AG04449 (cell line): ENCODE data around the gene PIK3R1.

Experiments
- CTCF ChIA-PET: fragments of 350-600 bp; formaldehyde crosslinking; extraction: SDS; loops from one replicate; lab custom pipeline; 2021; ENCODE audit warnings: antibody characterized with exemption; lab: Yijun Ruan, JAX
- POLR2A ChIA-PET: fragments of 400-600, 350-600 bp; formaldehyde crosslinking; extraction: SDS; loops from one replicate; lab custom pipeline; 2020; ENCODE audit warnings: antibody characterized with exemption, inconsistent platforms; lab: Yijun Ruan, JAX
- DNase-seq: peaks from one replicate; pipeline ENCODE4 v3.0.0-alpha.2; 2010; ENCODE audit warnings: low read depth, low spot score
- H3K4me3 ChIP-seq: 2 replicates; pipeline ENCODE4 v1.5.1; 2011; ENCODE audit warnings: low read depth, mild to moderate bottlenecking, control low read depth, low read length
- TF ChIP-seq, protein P1 (sequence below): IDR thresholded peaks from one replicate; pipeline ENCODE4 v1.5.1; 2011; ENCODE audit warnings: mild to moderate bottlenecking, moderate library complexity, low read length, control low read depth, inconsistent platforms; ENCODE audit not compliant: insufficient read depth; ENCODE audit errors: missing control alignments

The PIK3R1 gene

DNA sequence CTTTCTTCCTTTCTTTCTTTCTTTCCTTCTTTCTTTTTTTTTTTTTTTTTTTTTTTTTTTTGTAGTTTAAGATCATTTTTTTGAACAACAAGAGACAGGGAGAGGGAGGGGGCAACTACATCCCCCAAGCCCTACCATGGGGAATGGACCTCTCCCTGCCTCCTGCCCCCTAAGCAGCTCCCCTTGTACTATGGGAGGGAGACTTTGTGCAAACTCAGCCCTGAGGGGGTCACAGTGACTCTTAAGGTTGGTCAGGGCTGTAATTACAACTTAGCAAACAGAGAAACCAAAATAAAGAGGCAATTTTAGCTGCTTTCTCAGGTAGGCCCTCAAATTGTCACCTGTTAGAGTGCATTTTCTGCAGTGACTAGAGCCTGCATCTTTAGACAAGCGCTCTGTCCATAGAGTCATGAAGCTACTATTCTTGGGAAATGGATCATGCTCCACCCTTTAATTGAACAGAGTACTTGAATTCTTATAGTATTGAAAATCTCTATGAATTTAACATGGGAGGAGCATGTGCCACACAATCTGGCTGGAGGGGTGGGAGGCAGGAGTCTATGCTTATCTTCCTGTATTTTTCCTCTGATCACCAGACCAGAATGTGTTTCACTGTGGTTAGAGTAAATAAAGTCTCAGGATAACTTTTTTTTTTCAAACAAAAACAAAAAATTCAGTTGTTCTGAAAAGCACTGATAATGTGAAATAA lies 24.3 kb upstream of the PIK3R1 start:
- TF ChIP-seq, protein P1, sequence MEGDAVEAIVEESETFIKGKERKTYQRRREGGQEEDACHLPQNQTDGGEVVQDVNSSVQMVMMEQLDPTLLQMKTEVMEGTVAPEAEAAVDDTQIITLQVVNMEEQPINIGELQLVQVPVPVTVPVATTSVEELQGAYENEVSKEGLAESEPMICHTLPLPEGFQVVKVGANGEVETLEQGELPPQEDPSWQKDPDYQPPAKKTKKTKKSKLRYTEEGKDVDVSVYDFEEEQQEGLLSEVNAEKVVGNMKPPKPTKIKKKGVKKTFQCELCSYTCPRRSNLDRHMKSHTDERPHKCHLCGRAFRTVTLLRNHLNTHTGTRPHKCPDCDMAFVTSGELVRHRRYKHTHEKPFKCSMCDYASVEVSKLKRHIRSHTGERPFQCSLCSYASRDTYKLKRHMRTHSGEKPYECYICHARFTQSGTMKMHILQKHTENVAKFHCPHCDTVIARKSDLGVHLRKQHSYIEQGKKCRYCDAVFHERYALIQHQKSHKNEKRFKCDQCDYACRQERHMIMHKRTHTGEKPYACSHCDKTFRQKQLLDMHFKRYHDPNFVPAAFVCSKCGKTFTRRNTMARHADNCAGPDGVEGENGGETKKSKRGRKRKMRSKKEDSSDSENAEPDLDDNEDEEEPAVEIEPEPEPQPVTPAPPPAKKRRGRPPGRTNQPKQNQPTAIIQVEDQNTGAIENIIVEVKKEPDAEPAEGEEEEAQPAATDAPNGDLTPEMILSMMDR = no peak
- DNase-seq = no peak
- no peak overlapping the region for H3K4me3 ChIP-seq
- POLR2A ChIA-PET = no interaction called here
- CTCF ChIA-PET = interaction anchor here (1.3 kb wide), 1 partner anchor 9 kb away, joined by 3 read pairs; no protein-coding TSS in a partner anchor

DNA sequence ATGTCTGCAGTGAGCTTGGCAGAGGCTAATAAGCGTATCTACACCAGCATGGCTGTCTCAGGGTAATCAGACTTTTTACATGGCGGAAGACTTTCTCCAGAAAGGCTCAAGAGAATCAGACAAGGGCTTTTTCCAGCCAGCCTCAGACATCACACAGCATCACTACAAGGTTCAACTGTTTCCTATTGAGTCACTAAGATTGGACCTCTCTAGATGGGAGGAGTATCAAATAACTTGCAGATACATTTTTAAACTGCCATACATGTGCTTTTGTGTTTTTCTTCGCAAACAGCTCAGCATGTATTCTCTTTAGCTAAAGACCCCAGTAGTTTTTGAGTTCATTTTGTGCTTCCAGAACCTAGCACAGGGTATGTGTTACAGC lies 22.9 kb upstream of the PIK3R1 start:
- TF ChIP-seq, protein P1 = no peak
- no peak for DNase-seq
- POLR2A ChIA-PET = no interaction called here
- CTCF ChIA-PET = no interaction called here
- no peak overlapping the region for H3K4me3 ChIP-seq

DNA sequence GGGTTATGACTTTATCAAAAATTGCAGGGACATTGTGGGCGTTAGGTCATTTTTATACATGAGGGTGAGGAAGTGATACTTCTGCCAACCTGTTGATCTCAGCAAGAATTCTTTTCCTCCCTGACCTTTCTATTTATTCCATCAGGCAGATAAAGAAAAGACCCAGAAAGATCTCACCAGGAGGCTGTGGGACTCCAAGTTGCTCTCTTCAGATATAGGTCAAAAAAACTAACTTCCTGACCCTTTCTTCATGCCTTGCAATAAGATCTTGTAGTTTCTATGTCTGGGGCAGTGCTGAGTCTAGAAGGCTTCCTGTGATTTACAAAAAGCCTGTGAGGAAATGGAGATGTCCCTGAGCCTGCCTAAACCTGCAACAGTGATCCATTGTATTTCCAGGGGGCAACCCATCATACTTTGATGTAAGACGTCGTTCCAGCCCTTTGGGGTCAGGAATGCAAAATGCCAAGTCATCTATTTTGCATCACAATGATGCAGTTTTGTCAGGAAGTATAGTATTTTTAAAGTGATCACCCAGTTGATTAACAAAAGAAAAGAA lies 22.0 kb upstream of the PIK3R1 start:
- ChIA-PET POLR2A (no interaction called here), CTCF (no interaction called here)
- no peak for DNase-seq
- TF ChIP-seq, protein P1 = no peak
- H3K4me3 ChIP-seq = no peak overlapping the region

DNA sequence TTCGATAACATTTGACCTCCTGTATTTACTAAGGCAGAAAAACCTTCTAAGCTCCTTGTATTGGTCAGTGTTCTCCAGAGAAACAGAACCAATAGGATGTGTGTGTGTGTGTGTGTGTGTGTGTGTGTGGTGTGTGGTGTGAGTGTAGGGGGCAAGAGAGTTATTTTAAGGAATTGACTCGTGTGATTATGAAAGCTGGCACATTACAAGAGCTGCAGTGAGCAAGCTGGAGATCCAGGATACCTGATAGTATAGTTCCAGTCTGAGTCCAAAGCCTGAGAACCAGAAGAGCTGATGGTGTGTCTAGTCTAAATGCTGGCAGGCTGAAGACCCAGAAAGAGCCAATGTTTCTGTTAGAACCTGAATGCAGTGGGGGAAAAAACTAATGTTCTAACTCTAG lies 21.2 kb upstream of the PIK3R1 start:
- H3K4me3 ChIP-seq = no peak overlapping the region
- TF ChIP-seq, protein P1 = no peak
- ChIA-PET POLR2A (interaction anchor here (0.5 kb wide), 1 partner anchor 20 kb away, joined by 3 read pairs; no protein-coding TSS in a partner anchor), CTCF (no interaction called here)
- DNase-seq = no peak

DNA sequence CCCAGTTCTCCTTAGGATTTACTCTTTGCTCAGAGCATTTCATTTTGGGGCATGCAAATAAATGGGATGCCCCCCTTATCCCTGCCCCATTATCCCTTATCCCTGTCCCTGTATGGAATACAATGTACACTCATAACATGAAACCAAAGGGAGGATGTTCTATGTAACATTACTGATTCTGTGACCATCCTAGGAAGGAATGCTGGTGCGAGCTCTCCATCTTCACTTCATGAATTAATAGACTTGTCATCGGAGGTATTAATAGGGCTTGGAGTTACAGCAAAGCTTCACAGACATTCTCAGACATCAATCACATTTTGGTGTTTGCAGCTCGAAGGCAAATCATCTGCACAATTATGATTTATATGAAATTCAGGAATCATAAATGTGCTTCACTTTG lies 20.4 kb upstream of the PIK3R1 start:
- no peak overlapping the region for H3K4me3 ChIP-seq
- TF ChIP-seq, protein P1 = no peak
- DNase-seq = no peak
- POLR2A ChIA-PET = no interaction called here
- CTCF ChIA-PET = no interaction called here

DNA sequence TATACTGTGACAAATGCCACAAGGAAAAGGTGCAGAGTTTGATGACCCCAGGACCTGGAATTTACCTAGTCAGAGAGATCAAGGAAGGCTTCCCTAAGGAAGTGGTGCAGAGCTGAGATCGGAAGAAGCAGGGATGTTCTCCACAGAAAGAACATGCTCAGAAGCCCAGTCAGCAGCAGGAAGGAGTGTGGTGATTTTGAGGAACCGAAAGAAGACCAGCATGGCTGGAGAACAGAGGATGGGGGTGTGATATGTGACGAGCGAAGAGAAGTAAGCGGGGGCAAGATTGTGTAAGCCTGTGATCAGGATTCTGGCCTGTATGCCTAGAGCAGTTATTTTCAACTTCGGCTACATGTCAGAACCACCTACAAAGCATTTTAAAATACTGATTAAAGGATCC lies 18.7 kb upstream of the PIK3R1 start:
- no peak overlapping the region for H3K4me3 ChIP-seq
- ChIA-PET CTCF (no interaction called here), POLR2A (no interaction called here)
- no peak for DNase-seq
- TF ChIP-seq, protein P1 = no peak
